HepG2 (cell line): ENCODE results near the gene IQCN. TPM values are rescaled to one million over a fixed set of nuclear protein-coding genes. Genes with fewer than 3 reads are reported as not detected.

Source experiments
- EZH2 ChIP-seq: conservative IDR thresholded peaks from 2 replicates; pipeline ENCODE4 v1.6.1; 2012; ENCODE audit warnings: mild to moderate bottlenecking, low read depth, low read length, moderate library complexity
- HCFC1 ChIP-seq: fragments of 150-350 bp; IDR thresholded peaks from 2 replicates; pipeline ENCODE4 v1.6.1; 2014; ENCODE audit warnings: low read depth, low read length
- HOXA5 ChIP-seq: sonication (generic); formaldehyde crosslinking; IDR thresholded peaks from 2 replicates; pipeline ENCODE4 v1.4.0; 2020; ENCODE audit warnings: missing genetic modification reagents
- MAF1 ChIP-seq: sonication (generic); formaldehyde crosslinking; IDR thresholded peaks from 2 replicates; pipeline ENCODE4 v1.5.0; 2020; ENCODE audit warnings: missing genetic modification reagents, borderline replicate concordance
- NCOA5 ChIP-seq: sonication (generic); formaldehyde crosslinking; IDR thresholded peaks from 2 replicates; pipeline ENCODE4 v1.4.0; 2020; ENCODE audit warnings: missing genetic modification reagents
- NFIC ChIP-seq: IDR thresholded peaks from 2 replicates; pipeline ENCODE4 v1.6.1; 2012; ENCODE audit warnings: mild to moderate bottlenecking, low read length, inconsistent platforms
- RBFOX2 ChIP-seq: fragments of 200-400 bp; formaldehyde crosslinking; IDR thresholded peaks from 2 replicates; pipeline ENCODE4 v1.6.1; 2017; ENCODE audit warnings: low read depth, mild to moderate bottlenecking, low read length
- RCOR2 ChIP-seq: IDR thresholded peaks from 2 replicates; pipeline ENCODE4 v1.6.1; 2016; ENCODE audit warnings: missing biosample characterization, missing genetic modification reagents
- SAFB2 ChIP-seq: sonication (generic); formaldehyde crosslinking; IDR thresholded peaks from 2 replicates; pipeline ENCODE4 v1.5.1; 2020; ENCODE audit warnings: missing genetic modification reagents, low read depth, mild to moderate bottlenecking, borderline replicate concordance
- SMARCE1 ChIP-seq: fragments of 450-650 bp; IDR thresholded peaks from 2 replicates; pipeline ENCODE4 v1.6.1; 2017; ENCODE audit warnings: borderline replicate concordance
- SNAPC2 ChIP-seq: sonication (generic); formaldehyde crosslinking; IDR thresholded peaks from 2 replicates; pipeline ENCODE4 v1.8.1; 2022; ENCODE audit warnings: mild to moderate bottlenecking, missing genetic modification reagents
- SP1 ChIP-seq, 2 experiments: fragments of 450-650 bp in 1 of 2; sonication (generic) in 1 of 2; formaldehyde crosslinking in 1 of 2; IDR thresholded peaks; 2 replicates each; pipeline versions ENCODE4 v1.4.0 to v1.6.1; 2016 to 2020; ENCODE audit warnings: missing genetic modification reagents in 1 of 2
- ZNF136 ChIP-seq: sonication (generic); formaldehyde crosslinking; IDR thresholded peaks from 2 replicates; pipeline ENCODE4 v1.8.1; 2022; ENCODE audit warnings: low read depth, mild to moderate bottlenecking, moderate library complexity, missing genetic modification reagents
- ZNF24 ChIP-seq: fragments of 450-650 bp; IDR thresholded peaks from 2 replicates; pipeline ENCODE4 v1.6.1; 2017; ENCODE audit warnings: antibody characterized with exemption, mild to moderate bottlenecking
- ZNF432 ChIP-seq: sonication (generic); formaldehyde crosslinking; IDR thresholded peaks from 2 replicates; pipeline ENCODE4 v1.5.0; 2020; ENCODE audit warnings: missing genetic modification reagents, mild to moderate bottlenecking, borderline replicate concordance
- ZNF569 ChIP-seq: sonication (generic); formaldehyde crosslinking; IDR thresholded peaks from 2 replicates; pipeline ENCODE4 v1.5.0; 2020; ENCODE audit warnings: mild to moderate bottlenecking, missing genetic modification reagents, moderate library complexity, borderline replicate concordance
- ZNF747 ChIP-seq: sonication (generic); formaldehyde crosslinking; IDR thresholded peaks from 2 replicates; pipeline ENCODE4 v1.8.1; 2023; ENCODE audit warnings: missing genetic modification reagents, mild to moderate bottlenecking, borderline replicate concordance
- ZNF749 ChIP-seq: sonication (generic); formaldehyde crosslinking; IDR thresholded peaks from 2 replicates; pipeline ENCODE4 v1.8.0; 2022; ENCODE audit warnings: mild to moderate bottlenecking, missing genetic modification reagents, moderate library complexity, borderline replicate concordance
- ZSCAN22 ChIP-seq: sonication (generic); formaldehyde crosslinking; IDR thresholded peaks from 2 replicates; pipeline ENCODE4 v1.4.0; 2020; ENCODE audit warnings: mild to moderate bottlenecking, missing genetic modification reagents
- polyA plus RNA-seq, 8 experiments: library from polyadenylated mRNA; depleted of rRNA in 3 of 8; stranded (reverse) in 7 of 8; unstranded in 1 of 8; fragments of >200 nt; fragmentation: Illumina TruSeq in 4 of 8; extraction: Trizol in 4 of 8; gene quantifications; 2 replicates each; pipeline versions ENCODE4 v1.2.1 to v1.2.3, GENCODE V29; 2011 to 2016; ENCODE audit warnings: low read depth in 4 of 8, missing spikeins in 1 of 8, mixed read lengths in 1 of 8; ENCODE audit not compliant: insufficient read depth in 1 of 8
- total RNA-seq, 5 experiments: library from RNA; depleted of rRNA; stranded (reverse); fragments of >200 nt; fragmentation: Illumina TruSeq; extraction: Trizol; gene quantifications; 2 replicates each; pipeline ENCODE4 v1.2.3, GENCODE V29; 2016; ENCODE audit warnings: low read depth in 1 of 5
- TF ChIP-seq, protein P1 (sequence below): sonication (generic); formaldehyde crosslinking; conservative IDR thresholded peaks from 2 replicates; pipeline ENCODE4 v1.4.0; 2020; ENCODE audit warnings: missing genetic modification reagents
- TF ChIP-seq, protein P2 (sequence below): fragments of 450-650 bp; IDR thresholded peaks from 2 replicates; pipeline ENCODE4 v1.6.1; 2016
- TF ChIP-seq, protein P3 (sequence below): sonication (generic); formaldehyde crosslinking; IDR thresholded peaks from 2 replicates; pipeline ENCODE4 v1.8.1; 2023; ENCODE audit warnings: mild to moderate bottlenecking, missing genetic modification reagents
- TF ChIP-seq, protein P4 (sequence below): sonication (generic); formaldehyde crosslinking; IDR thresholded peaks from 2 replicates; pipeline ENCODE4 v1.5.0; 2020; ENCODE audit warnings: missing genetic modification reagents
- TF ChIP-seq, protein P5 (sequence below): sonication (generic); formaldehyde crosslinking; IDR thresholded peaks from 2 replicates; pipeline ENCODE4 v1.4.0; 2020; ENCODE audit warnings: missing genetic modification reagents

Gene IQCN
- total and polyA plus RNA-seq, 2 of the 13 experiments (the other 11 are each of a cell fraction or from before 2014, with no cell fraction given) = 0.04 to 0.18 TPM

DNA sequence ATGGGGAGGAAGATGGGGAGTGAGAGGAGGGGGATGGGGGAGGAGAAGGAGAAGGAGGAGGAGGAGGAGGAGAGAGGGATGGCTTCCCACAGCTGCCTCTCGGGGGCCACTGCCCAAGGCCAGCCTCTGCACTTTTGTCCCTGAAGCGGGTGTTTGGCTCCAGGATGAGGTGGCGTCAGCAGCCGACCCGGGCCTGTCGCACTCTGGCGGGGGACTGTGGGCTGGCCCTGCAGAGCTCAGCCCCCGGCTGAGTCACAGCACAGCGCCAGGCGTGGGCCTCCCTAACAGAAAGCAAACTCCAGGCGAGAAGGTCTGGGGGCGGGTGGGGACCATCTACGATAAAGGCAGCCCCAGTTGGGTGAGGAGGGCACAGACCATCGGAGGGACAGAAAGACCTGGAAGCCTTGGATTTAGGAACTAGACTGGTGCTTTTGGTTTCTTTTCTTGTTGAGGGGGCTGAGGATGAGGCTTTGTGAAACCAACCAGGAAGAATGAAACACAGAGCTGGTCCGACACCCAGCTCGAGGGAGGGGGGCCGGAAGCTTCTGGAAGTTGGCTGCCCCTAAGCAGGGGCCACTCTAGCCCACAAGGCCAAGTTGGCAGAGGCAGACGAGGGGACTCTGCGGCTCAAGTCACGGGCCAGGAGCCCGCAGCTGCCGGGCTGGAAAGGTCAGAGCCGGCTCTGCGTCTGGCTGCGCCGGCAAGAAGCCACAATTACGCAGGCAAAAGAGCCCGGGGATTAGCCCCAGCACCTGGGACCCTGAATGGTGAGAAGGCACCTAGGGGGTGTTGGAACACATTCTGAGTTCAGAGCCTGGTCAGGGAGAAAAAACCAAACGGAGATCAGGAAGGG, 30.4 kb upstream of the IQCN start (continued):
- TF ChIP-seq NCOA5 (CRISPR knock-in tag) = no peak
- no peak for TF ChIP-seq EZH2
- TF ChIP-seq SNAPC2 (CRISPR knock-in tag) = 0 out of 2 replicates have a peak, but pooled peaks have one; percentile 34
- TF ChIP-seq, protein P1, sequence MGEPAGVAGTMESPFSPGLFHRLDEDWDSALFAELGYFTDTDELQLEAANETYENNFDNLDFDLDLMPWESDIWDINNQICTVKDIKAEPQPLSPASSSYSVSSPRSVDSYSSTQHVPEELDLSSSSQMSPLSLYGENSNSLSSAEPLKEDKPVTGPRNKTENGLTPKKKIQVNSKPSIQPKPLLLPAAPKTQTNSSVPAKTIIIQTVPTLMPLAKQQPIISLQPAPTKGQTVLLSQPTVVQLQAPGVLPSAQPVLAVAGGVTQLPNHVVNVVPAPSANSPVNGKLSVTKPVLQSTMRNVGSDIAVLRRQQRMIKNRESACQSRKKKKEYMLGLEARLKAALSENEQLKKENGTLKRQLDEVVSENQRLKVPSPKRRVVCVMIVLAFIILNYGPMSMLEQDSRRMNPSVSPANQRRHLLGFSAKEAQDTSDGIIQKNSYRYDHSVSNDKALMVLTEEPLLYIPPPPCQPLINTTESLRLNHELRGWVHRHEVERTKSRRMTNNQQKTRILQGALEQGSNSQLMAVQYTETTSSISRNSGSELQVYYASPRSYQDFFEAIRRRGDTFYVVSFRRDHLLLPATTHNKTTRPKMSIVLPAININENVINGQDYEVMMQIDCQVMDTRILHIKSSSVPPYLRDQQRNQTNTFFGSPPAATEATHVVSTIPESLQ (CRISPR knock-in tag) = no peak
- TF ChIP-seq SMARCE1 = no peak
- TF ChIP-seq, protein P2, sequence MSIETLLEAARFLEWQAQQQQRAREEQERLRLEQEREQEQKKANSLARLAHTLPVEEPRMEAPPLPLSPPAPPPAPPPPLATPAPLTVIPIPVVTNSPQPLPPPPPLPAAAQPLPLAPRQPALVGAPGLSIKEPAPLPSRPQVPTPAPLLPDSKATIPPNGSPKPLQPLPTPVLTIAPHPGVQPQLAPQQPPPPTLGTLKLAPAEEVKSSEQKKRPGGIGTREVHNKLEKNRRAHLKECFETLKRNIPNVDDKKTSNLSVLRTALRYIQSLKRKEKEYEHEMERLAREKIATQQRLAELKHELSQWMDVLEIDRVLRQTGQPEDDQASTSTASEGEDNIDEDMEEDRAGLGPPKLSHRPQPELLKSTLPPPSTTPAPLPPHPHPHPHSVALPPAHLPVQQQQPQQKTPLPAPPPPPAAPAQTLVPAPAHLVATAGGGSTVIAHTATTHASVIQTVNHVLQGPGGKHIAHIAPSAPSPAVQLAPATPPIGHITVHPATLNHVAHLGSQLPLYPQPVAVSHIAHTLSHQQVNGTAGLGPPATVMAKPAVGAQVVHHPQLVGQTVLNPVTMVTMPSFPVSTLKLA = no peak
- TF ChIP-seq ZNF136 (CRISPR knock-in tag) = 0 out of 2 replicates have a peak, but pooled peaks have one; percentile 28
- TF ChIP-seq, protein P3, sequence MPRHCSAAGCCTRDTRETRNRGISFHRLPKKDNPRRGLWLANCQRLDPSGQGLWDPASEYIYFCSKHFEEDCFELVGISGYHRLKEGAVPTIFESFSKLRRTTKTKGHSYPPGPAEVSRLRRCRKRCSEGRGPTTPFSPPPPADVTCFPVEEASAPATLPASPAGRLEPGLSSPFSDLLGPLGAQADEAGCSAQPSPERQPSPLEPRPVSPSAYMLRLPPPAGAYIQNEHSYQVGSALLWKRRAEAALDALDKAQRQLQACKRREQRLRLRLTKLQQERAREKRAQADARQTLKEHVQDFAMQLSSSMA = no peak
- TF ChIP-seq, protein P4, sequence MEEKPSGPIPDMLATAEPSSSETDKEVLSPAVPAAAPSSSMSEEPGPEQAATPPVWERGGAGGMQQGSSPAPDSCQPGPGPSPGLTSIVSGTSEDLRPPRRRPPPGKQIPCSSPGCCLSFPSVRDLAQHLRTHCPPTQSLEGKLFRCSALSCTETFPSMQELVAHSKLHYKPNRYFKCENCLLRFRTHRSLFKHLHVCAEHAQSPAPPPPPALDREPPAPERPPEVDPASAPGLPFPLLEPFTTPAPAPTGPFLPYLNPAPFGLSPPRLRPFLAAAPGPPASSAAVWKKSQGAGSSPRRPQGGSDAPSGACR (CRISPR knock-in tag) = no peak; the same call in none of the 2 replicates
- TF ChIP-seq ZNF747 = peak; percentile 32; the same call in 1 of the 2 replicates
- no peak for TF ChIP-seq ZNF24
- TF ChIP-seq HOXA5 (CRISPR knock-in tag) = no peak
- TF ChIP-seq, protein P5, sequence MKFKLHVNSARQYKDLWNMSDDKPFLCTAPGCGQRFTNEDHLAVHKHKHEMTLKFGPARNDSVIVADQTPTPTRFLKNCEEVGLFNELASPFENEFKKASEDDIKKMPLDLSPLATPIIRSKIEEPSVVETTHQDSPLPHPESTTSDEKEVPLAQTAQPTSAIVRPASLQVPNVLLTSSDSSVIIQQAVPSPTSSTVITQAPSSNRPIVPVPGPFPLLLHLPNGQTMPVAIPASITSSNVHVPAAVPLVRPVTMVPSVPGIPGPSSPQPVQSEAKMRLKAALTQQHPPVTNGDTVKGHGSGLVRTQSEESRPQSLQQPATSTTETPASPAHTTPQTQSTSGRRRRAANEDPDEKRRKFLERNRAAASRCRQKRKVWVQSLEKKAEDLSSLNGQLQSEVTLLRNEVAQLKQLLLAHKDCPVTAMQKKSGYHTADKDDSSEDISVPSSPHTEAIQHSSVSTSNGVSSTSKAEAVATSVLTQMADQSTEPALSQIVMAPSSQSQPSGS = peak; percentile 64; the same call in 1 of the 2 replicates
- TF ChIP-seq SAFB2 (CRISPR knock-in tag) = peak; percentile 12; the same call in 1 of the 2 replicates
- no peak for TF ChIP-seq HCFC1
- no peak for TF ChIP-seq ZNF749
- peak; percentile 63; the same call in 1 of the 2 replicates for TF ChIP-seq ZSCAN22 (CRISPR knock-in tag)
- no peak for TF ChIP-seq ZNF569
- no peak for TF ChIP-seq RCOR2 (CRISPR knock-in tag)
- TF ChIP-seq ZNF432 (CRISPR knock-in tag) = no peak
- TF ChIP-seq RBFOX2 = peak; percentile 82
- peak; percentile 33; the same call in 1 of the 2 replicates for TF ChIP-seq NFIC
- no peak for TF ChIP-seq MAF1 (CRISPR knock-in tag)
- TF ChIP-seq SP1 (IDR thresholded peaks at IDR 0.05) = no peak
- no peak for TF ChIP-seq SP1 (CRISPR knock-in tag; IDR thresholded peaks at IDR 0.05)
